Measurements from ENCODE around the gene GCNA. TPM values are rescaled to one million over a fixed set of nuclear protein-coding genes. Genes with fewer than 3 reads are reported as not detected.

The GCNA gene
- polyA plus RNA-seq, 1 donor (not counting 4 experiments of a cell fraction or from before 2014, with no cell fraction given): 1.2 TPM

DNA sequence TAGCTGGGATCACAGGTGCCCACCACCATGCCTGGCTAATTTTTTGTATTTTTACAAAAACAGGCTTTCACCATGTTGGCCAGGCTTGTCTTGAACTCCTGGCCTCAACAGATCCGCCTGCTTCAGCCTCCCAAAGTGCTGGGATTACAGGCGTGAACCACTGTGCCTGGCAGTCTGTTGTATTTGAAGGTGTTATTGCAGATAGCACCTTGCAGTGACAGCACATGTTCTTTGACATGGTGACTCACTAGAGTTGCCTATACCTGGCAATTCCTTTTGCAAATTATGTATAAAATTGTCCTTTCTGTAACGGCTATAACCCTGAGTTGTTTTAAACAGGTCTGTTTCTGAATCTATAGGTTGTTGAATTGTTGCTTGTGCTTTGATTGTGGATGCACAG is 37.4 kb upstream of the GCNA start:
- peak overlapping the region; percentile 66 for H3K4me2 ChIP-seq (ENCODE audit: control insufficient read depth, extremely low read depth, insufficient read depth, low read depth, low read length)
- dilution Hi-C loops (cut with MboI; ENCODE audit: extremely low pct_ligation_motif_present, low sequenced_read_pairs): no loop called here
- peaks cover 83% of the 10 kb centered on the region for H3K79me2 ChIP-seq (ENCODE audit: control insufficient read depth, insufficient read depth, low read length)
- no peak for DNase-seq (ENCODE audit: low read depth, low spot score)
- H3K27ac ChIP-seq (ENCODE audit: control insufficient read depth, insufficient read depth, low read length): peak overlapping the region; percentile 68
- TF ChIP-seq CTCF (optimal IDR thresholded peaks at IDR 0.05 in 1 of 3, IDR thresholded peaks at IDR 0.05 in 1 of 3, conservative IDR thresholded peaks at IDR 0.05 in 1 of 3; ENCODE audit: extremely low read depth in 1 of 3, insufficient read depth in 2 of 3, low read length in 3 of 3) (no peak), EZH2 (IDR thresholded peaks at IDR 0.05; ENCODE audit: low read length) (no peak)
- peak overlapping the region in 1 of 3 experiments; percentile 26 for H3K4me3 ChIP-seq (ENCODE audit: control insufficient read depth in 2 of 3, extremely low read depth in 1 of 3, insufficient read depth in 2 of 3, low read depth in 1 of 3, low read length in 3 of 3)
- FAIRE-seq: no peak
- peaks cover 2 to 16% of the 10 kb centered on the region in 2 experiments for H3K36me3 ChIP-seq (ENCODE audit: control insufficient read depth in 2 of 2, extremely low read depth in 1 of 2, insufficient read depth in 2 of 2, low read length in 2 of 2)
- H2AFZ ChIP-seq (ENCODE audit: control insufficient read depth, low read length): no peak overlapping the region
- H3K9ac ChIP-seq (ENCODE audit: control insufficient read depth, extremely low read depth, insufficient read depth, low read length): no peak overlapping the region
- H3K27me3 ChIP-seq (ENCODE audit: control insufficient read depth, extremely low read depth, insufficient read depth, low read length): no peaks in the 10 kb centered on the region
- H3K4me1 ChIP-seq (ENCODE audit: control insufficient read depth, extremely low read depth, insufficient read depth, low read length): peaks cover 45% of the 10 kb centered on the region
- H3K9me3 ChIP-seq (ENCODE audit: control insufficient read depth, low read depth, low read length): no peaks in the 10 kb centered on the region
- H3K9me1 ChIP-seq (ENCODE audit: control insufficient read depth, extremely low read depth, insufficient read depth, low read length): no peaks in the 10 kb centered on the region
- H4K20me1 ChIP-seq (ENCODE audit: control insufficient read depth, extremely low read depth, insufficient read depth, low read length): peaks cover 19% of the 10 kb centered on the region

DNA sequence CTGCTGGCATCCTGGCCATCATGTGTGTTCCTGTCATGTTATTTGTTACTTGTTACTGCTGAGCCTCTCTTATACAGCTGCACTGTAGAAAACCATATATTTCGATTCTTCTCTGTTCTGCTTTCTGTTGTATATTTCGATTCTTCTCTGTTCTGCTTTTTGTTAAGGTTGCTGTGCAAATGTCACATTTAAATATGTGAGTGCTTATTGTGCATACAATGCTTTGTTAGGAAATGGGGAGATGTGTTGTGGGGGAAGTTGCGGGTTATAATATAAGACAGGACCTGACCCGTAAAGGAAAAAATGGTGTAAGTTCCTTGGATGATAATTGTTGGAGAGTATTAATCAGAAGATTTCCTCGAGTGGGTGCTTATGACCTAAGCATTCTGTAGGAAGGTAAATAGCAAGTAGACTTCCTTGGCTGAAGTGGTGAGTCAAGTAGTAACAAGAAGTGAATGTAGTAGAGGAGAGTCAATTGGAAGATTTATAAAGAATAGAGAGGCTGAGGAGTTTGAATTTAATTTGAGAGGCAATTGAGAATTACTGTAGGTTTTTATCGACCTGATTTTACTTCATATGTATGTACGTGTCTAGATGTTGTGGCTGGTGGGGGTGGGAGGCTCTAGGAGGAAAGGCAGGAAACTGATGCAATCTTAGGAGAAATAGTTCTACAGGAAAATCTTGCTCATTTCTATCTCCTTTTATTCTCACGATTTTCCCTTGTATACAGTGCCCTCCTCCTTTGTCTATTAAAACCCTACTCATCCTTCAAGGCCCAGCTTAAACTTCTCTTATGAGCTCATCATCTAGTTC is 36.8 kb upstream of the GCNA start:
- dilution Hi-C loops (cut with MboI; ENCODE audit: extremely low pct_ligation_motif_present, low sequenced_read_pairs): no loop called here
- TF ChIP-seq CTCF (optimal IDR thresholded peaks at IDR 0.05 in 1 of 3, IDR thresholded peaks at IDR 0.05 in 1 of 3, conservative IDR thresholded peaks at IDR 0.05 in 1 of 3; ENCODE audit: extremely low read depth in 1 of 3, insufficient read depth in 2 of 3, low read length in 3 of 3) (no peak), EZH2 (IDR thresholded peaks at IDR 0.05; ENCODE audit: low read length) (no peak)
- FAIRE-seq (no peak), DNase-seq (ENCODE audit: low read depth, low spot score) (no peak)
- Histone ChIP-seq H2AFZ (ENCODE audit: control insufficient read depth, low read length) (no peak overlapping the region), H3K4me3 (ENCODE audit: control insufficient read depth in 2 of 3, extremely low read depth in 1 of 3, insufficient read depth in 2 of 3, low read depth in 1 of 3, low read length in 3 of 3) (peak overlapping the region in 2 of 3 experiments; percentile 18 to 26), H3K4me1 (ENCODE audit: control insufficient read depth, extremely low read depth, insufficient read depth, low read length) (peaks cover 45% of the 10 kb centered on the region), H3K9me1 (ENCODE audit: control insufficient read depth, extremely low read depth, insufficient read depth, low read length) (no peaks in the 10 kb centered on the region), H3K27ac (ENCODE audit: control insufficient read depth, insufficient read depth, low read length) (peak overlapping the region; percentile 76), H3K4me2 (ENCODE audit: control insufficient read depth, extremely low read depth, insufficient read depth, low read depth, low read length) (peak overlapping the region; percentile 66), H3K9me3 (ENCODE audit: control insufficient read depth, low read depth, low read length) (no peaks in the 10 kb centered on the region), H3K9ac (ENCODE audit: control insufficient read depth, extremely low read depth, insufficient read depth, low read length) (no peak overlapping the region), H3K79me2 (ENCODE audit: control insufficient read depth, insufficient read depth, low read length) (peaks cover 81% of the 10 kb centered on the region), H3K27me3 (ENCODE audit: control insufficient read depth, extremely low read depth, insufficient read depth, low read length) (no peaks in the 10 kb centered on the region), H4K20me1 (ENCODE audit: control insufficient read depth, extremely low read depth, insufficient read depth, low read length) (peaks cover 20% of the 10 kb centered on the region), H3K36me3 (ENCODE audit: control insufficient read depth in 2 of 2, extremely low read depth in 1 of 2, insufficient read depth in 2 of 2, low read length in 2 of 2) (peaks cover 4 to 21% of the 10 kb centered on the region in 2 experiments)

Data from keratinocyte (primary cell).